K562 (cell line): ENCODE results near the gene PRKCB. TPM values are rescaled to one million over a fixed set of nuclear protein-coding genes. Genes with fewer than 3 reads are reported as not detected.
A peak's percentile ranks its signal among the peaks of the same experiment; 100 is the strongest.

Experiments used
- ASH1L ChIP-seq: fragments of 450-650 bp; IDR thresholded peaks from 2 replicates; pipeline ENCODE4 v1.6.1; 2018; ENCODE audit warnings: borderline replicate concordance, mild to moderate bottlenecking, low read depth; ENCODE audit not compliant: partially characterized antibody
- BCL6 ChIP-seq: fragments of 250-450 bp; sonication (Bioruptor Pico); IDR thresholded peaks from 2 replicates; pipeline ENCODE4 v1.4.0; 2020
- CREB5 ChIP-seq: fragments of 250-450 bp; sonication (Bioruptor Pico); IDR thresholded peaks from 2 replicates; pipeline ENCODE4 v1.5.0; 2020; ENCODE audit warnings: mild to moderate bottlenecking
- E2F3 ChIP-seq: fragments of 250-450 bp; sonication (Bioruptor Pico); IDR thresholded peaks from 2 replicates; pipeline ENCODE4 v1.4.0; 2020; ENCODE audit warnings: mild to moderate bottlenecking
- FOXJ2 ChIP-seq: fragments of 200-800 bp; sonication (Bioruptor generic); IDR thresholded peaks from 2 replicates; pipeline ENCODE4 v1.6.1; 2016; ENCODE audit warnings: missing genetic modification characterization, missing compliant biosample characterization
- GATAD2A ChIP-seq: fragments of 450-650 bp; IDR thresholded peaks from 2 replicates; pipeline ENCODE4 v1.6.1; 2017
- HLTF ChIP-seq: fragments of 450-650 bp; IDR thresholded peaks from 2 replicates; pipeline ENCODE4 v1.6.1; 2016
- HOXB6 ChIP-seq: fragments of 250-450 bp; sonication (Bioruptor Pico); IDR thresholded peaks from 2 replicates; pipeline ENCODE4 v1.5.1; 2022; ENCODE audit warnings: mild to moderate bottlenecking, borderline replicate concordance
- ILF3 ChIP-seq: fragments of 450-650 bp; IDR thresholded peaks from 2 replicates; pipeline ENCODE4 v1.6.1; 2018; ENCODE audit warnings: antibody characterized with exemption, mild to moderate bottlenecking, moderate library complexity, borderline replicate concordance
- KAT2B ChIP-seq: IDR thresholded peaks from one replicate; pipeline ENCODE4 v1.6.1; 2012; ENCODE audit warnings: low read depth, mild to moderate bottlenecking, control low read depth, inconsistent platforms, low read length, moderate library complexity
- LEF1 ChIP-seq: fragments of 450-650 bp; IDR thresholded peaks from 2 replicates; pipeline ENCODE4 v1.6.1; 2016; ENCODE audit warnings: mild to moderate bottlenecking
- PHB ChIP-seq: fragments of 250-450 bp; sonication (Bioruptor Pico); IDR thresholded peaks from 2 replicates; pipeline ENCODE4 v1.5.0; 2021
- PHF8 ChIP-seq: fragments of 200-600 bp; sonication (generic); IDR thresholded peaks from 2 replicates; pipeline ENCODE4 v1.6.1; 2012; ENCODE audit warnings: mixed run types, mild to moderate bottlenecking, inconsistent platforms, low read length, moderate library complexity, borderline replicate concordance
- PKNOX1 ChIP-seq: fragments of 450-650 bp; IDR thresholded peaks from 2 replicates; pipeline ENCODE4 v1.6.1; 2016
- RFX5 ChIP-seq: IDR thresholded peaks from 2 replicates; pipeline ENCODE4 v1.6.1; 2011; ENCODE audit warnings: low read depth, mild to moderate bottlenecking, improper control_type of control experiment, low read length
- SIN3A ChIP-seq, 2 experiments: fragments of 150-350 bp in 1 of 2; IDR thresholded peaks; 2 replicates each; pipeline ENCODE4 v1.6.1; 2011 to 2016; ENCODE audit warnings: borderline replicate concordance in 2 of 2, low read depth in 2 of 2, low read length in 2 of 2, mild to moderate bottlenecking in 2 of 2, moderate library complexity in 2 of 2; ENCODE audit not compliant: control insufficient read depth in 1 of 2
- SP1 ChIP-seq: sonication (generic); formaldehyde crosslinking; IDR thresholded peaks from 2 replicates; pipeline ENCODE4 v1.8.1; 2022; ENCODE audit warnings: mild to moderate bottlenecking, missing genetic modification reagents
- TBP ChIP-seq: optimal IDR thresholded peaks from 2 replicates; pipeline ENCODE3; 2011; ENCODE audit warnings: low read depth, low read length, improper control_type of control experiment
- TCF7L2 ChIP-seq: fragments of 150-350 bp; IDR thresholded peaks from 2 replicates; pipeline ENCODE4 v1.6.1; 2016; ENCODE audit warnings: low read depth, mild to moderate bottlenecking, low read length, moderate library complexity
- YBX1 ChIP-seq: fragments of 450-650 bp; IDR thresholded peaks from 2 replicates; pipeline ENCODE4 v1.7.1; 2016; ENCODE audit warnings: mild to moderate bottlenecking
- ZBTB12 ChIP-seq: fragments of 250-450 bp; sonication (Bioruptor Pico); IDR thresholded peaks from 2 replicates; pipeline ENCODE4 v1.4.0; 2020
- ZNF253 ChIP-seq: fragments of 250-450 bp; sonication (Bioruptor Pico); conservative IDR thresholded peaks from 2 replicates; pipeline ENCODE4 v1.6.1; 2021; ENCODE audit warnings: mild to moderate bottlenecking
- ZNF41 ChIP-seq: fragments of 250-450 bp; sonication (Bioruptor Pico); conservative IDR thresholded peaks from 2 replicates; pipeline ENCODE4 v1.4.0; 2020; ENCODE audit warnings: mild to moderate bottlenecking
- ZNF507 ChIP-seq: conservative IDR thresholded peaks from 2 replicates; pipeline ENCODE4 v1.6.1; 2017; ENCODE audit warnings: missing genetic modification characterization, missing compliant biosample characterization
- ZNF77 ChIP-seq: fragments of 250-450 bp; sonication (Bioruptor Pico); IDR thresholded peaks from 2 replicates; pipeline ENCODE4 v1.5.0; 2020
- polyA plus RNA-seq, 8 experiments: library from polyadenylated mRNA; depleted of rRNA in 4 of 8; stranded (reverse) in 5 of 8; unstranded in 3 of 8; fragments of >200 nt; fragmentation: Nextera tagmentation in 2 of 8; fragmentation: Illumina TruSeq in 1 of 8; extraction: Ambion mirVana in 2 of 8; extraction: Trizol in 1 of 8; gene quantifications; 2 replicates each; pipeline versions ENCODE4 v1.2.1 to v1.2.3, GENCODE V29; 2011 to 2014; ENCODE audit warnings: inconsistent platforms in 1 of 8, missing spikeins in 1 of 8
- total RNA-seq, 7 experiments: library from RNA; depleted of rRNA in 6 of 7; stranded (reverse); fragments of >200 nt in 6 of 7; fragmentation: Illumina TruSeq in 2 of 7; extraction: Trizol in 2 of 7; gene quantifications; 2 replicates each; pipeline versions ENCODE4 v1.2.1 to v1.2.3, GENCODE V29; 2011 to 2021; ENCODE audit warnings: low replicate concordance in 1 of 7

PRKCB gene
- total and polyA plus RNA-seq, 9 of the 15 experiments (the other 6 are each of a cell fraction or from before 2014, with no cell fraction given): 49.9 to 276 (median 148) TPM

- TF ChIP-seq E2F3 (CRISPR knock-in tag) (no peak), TCF7L2 (no peak), ILF3 (no peak), TBP (no peak), YBX1 (no peak), RFX5 (no peak), LEF1 (peak; percentile 84; the same call in 1 of the 2 replicates), BCL6 (CRISPR knock-in tag) (no peak), PHF8 (no peak; the same call in 1 of the 2 replicates), FOXJ2 (tag) (peak; percentile 83), HLTF (no peak), ZNF41 (0 out of 2 replicates have a peak, but pooled peaks have one; percentile 47), ZNF253 (CRISPR knock-in tag) (no peak), SIN3A (IDR thresholded peaks at IDR 0.05; ENCODE audit: borderline replicate concordance in 2 of 2, control insufficient read depth in 1 of 2, low read depth in 2 of 2, low read length in 2 of 2) (peak in 1 of 2 experiments; percentile 70; a peak in 1 of 4 replicates), PHB (CRISPR knock-in tag) (no peak), ZBTB12 (CRISPR knock-in tag) (peak; percentile 30; the same call in 1 of the 2 replicates), SP1 (peak; percentile 46; the same call in 1 of the 2 replicates), GATAD2A (peak; percentile 23; the same call in 1 of the 2 replicates), PKNOX1 (no peak; the same call in 1 of the 2 replicates), ZNF77 (CRISPR knock-in tag) (no peak), ZNF507 (tag) (no peak), HOXB6 (CRISPR knock-in tag) (no peak), CREB5 (CRISPR knock-in tag) (no peak), KAT2B (no peak), ASH1L (peak; percentile 52)
Measured at GRCh38 chr16:23952128-23952970, 116.6 kb downstream of the PRKCB start (continued).
